ENCODE measurements around the gene THBS4.

Gene THBS4

GRCh38 chr5:80048084-80048780, 13.1 kb downstream of the THBS4 start:
- no peak for ATAC-seq

- ATAC-seq: no peak
These were observed 17.3 kb downstream of the THBS4 start for GRCh38 chr5:80052464-80052863.

GRCh38 chr5:80054682-80055081, 19.5 kb downstream of the THBS4 start:
- ATAC-seq: no peak

GRCh38 chr5:80055491-80056170, 20.5 kb downstream of the THBS4 start:
- no peak for ATAC-seq

GRCh38 chr5:80057099-80057498, 22.0 kb downstream of the THBS4 start:
- peak in 1 of 2 donors; percentile 41 for ATAC-seq

- ATAC-seq: no peak
These were observed 22.8 kb downstream of the THBS4 start for GRCh38 chr5:80057921-80058320.

GRCh38 chr5:80059354-80059980, 24.3 kb downstream of the THBS4 start:
- no peak for ATAC-seq

GRCh38 chr5:80060966-80061365, 25.8 kb downstream of the THBS4 start:
- ATAC-seq: no peak

GRCh38 chr5:80061547-80061946, 26.4 kb downstream of the THBS4 start:
- ATAC-seq: no peak

- no peak for ATAC-seq
These were observed 29.0 kb downstream of the THBS4 start for GRCh38 chr5:80064124-80064523.

- ATAC-seq: no peak
These were observed 31.9 kb downstream of the THBS4 start for GRCh38 chr5:80067016-80067415.

GRCh38 chr5:80067531-80068245, 32.5 kb downstream of the THBS4 start:
- no peak for ATAC-seq

GRCh38 chr5:80068246-80068636, 33.1 kb downstream of the THBS4 start:
- ATAC-seq: no peak

- ATAC-seq: no peak
These were observed 33.6 kb downstream of the THBS4 start for GRCh38 chr5:80068775-80069174.

- ATAC-seq: no peak
These were observed 34.2 kb downstream of the THBS4 start for GRCh38 chr5:80069251-80069800.

- no peak for ATAC-seq
These were observed 34.8 kb downstream of the THBS4 start for GRCh38 chr5:80069918-80070318.

- ATAC-seq: no peak
These were observed 35.3 kb downstream of the THBS4 start for GRCh38 chr5:80070338-80071056.

GRCh38 chr5:80071510-80072021, 36.4 kb downstream of the THBS4 start:
- no peak for ATAC-seq

GRCh38 chr5:80072103-80073073, 37.2 kb downstream of the THBS4 start:
- no peak for ATAC-seq

- no peak for ATAC-seq
These were observed 41.2 kb downstream of the THBS4 start for GRCh38 chr5:80076131-80077050.
